Pancreas (tissue), 10 donors: ENCODE measurements around the gene GOT1. TPM values are rescaled to one million over a fixed set of nuclear protein-coding genes. Genes with fewer than 3 reads are reported as not detected.

ENCODE experiments used
- ATAC-seq, 4 donors: fragments of 200-7000 bp; cut with Tn5 transposase; one replicate each; pipeline versions ENCODE4 v1.8.0 to v1.9.1; 2020; ENCODE audit warnings: mild to moderate bottlenecking in 4 of 4, moderate library complexity in 4 of 4
- DNase-seq, 6 donors: peaks; one replicate each; pipeline ENCODE4 v3.0.0-alpha.2; 2020
- FAIRE-seq: peaks from 2 replicates; lab custom pipeline; 2012; peaks lifted over from hg19 to GRCh38; lab: Jason Lieb, UNC
- H3K27ac ChIP-seq, 4 donors: fragments of 200-600 bp; sonication (generic); 1 replicate in 3 of 4; 2 replicates in 1 of 4; pipeline versions ENCODE4 v1.5.0 to v1.8.0; 2020
- H3K27me3 ChIP-seq, 4 donors: fragments of 200-600 bp; one replicate each; pipeline ENCODE4 v1.8.0; 2021
- H3K36me3 ChIP-seq, 3 donors: fragments of 200-600 bp; sonication (generic) in 1 of 3; one replicate each; pipeline versions ENCODE4 v1.5.0 to v1.8.0; 2020 to 2021
- H3K4me1 ChIP-seq, 3 donors: fragments of 200-600 bp; one replicate each; pipeline ENCODE4 v1.8.0; 2021
- H3K4me3 ChIP-seq, 4 donors: fragments of 200-600 bp; sonication (generic) in 2 of 4; one replicate each; pipeline versions ENCODE4 v1.5.0 to v1.8.0; 2020 to 2021
- H3K9me3 ChIP-seq, 4 donors: fragments of 200-600 bp; one replicate each; pipeline ENCODE4 v1.8.0; 2021
- WGBS, 2 donors: extraction: QIAGEN DNeasy Blood & Tissue Kit; methylation state at CpG; one replicate each; pipeline ENCODE4 v1.1.7; 2013; 5-methylcytosine and 5-hydroxymethylcytosine counted together
- intact Hi-C, 3 donors: fragments of 100-400 bp; cut with DNase I; formaldehyde crosslinking; loops; one replicate each; pipeline versions ENCODE4 v1.11.1 to v1.14.2; 2022
- polyA plus RNA-seq, 2 donors: library from polyadenylated mRNA; stranded (reverse); fragments of 200-250 nt; gene quantifications; one replicate each; pipeline ENCODE4 v1.2.3, GENCODE V29; 2013
- total RNA-seq, 6 donors: library from RNA; stranded (reverse); fragmentation: NEBNext Ultra II Directional in 4 of 6; extraction: Animal tissue kit (Norgen Biotek cat#: 25700) in 4 of 6; gene quantifications; one replicate each; pipeline versions ENCODE4 v1.2.1 to v1.2.4, GENCODE V29; 2021 to 2023
- TF ChIP-seq, protein P1 (sequence below), 4 donors: fragments of 200-600 bp; sonication (generic) in 3 of 4; IDR thresholded peaks; one replicate each; pipeline versions ENCODE4 v1.5.0 to v1.8.0; 2021; ENCODE audit warnings: antibody characterized with exemption in 4 of 4
- donor health status: healthy with polysubstance abuse.
- donor health status: DM: no; HTN: no; CAD: no; lungs with moderate emphysema.
- donor health status: DM: no; HTN: no; CAD: no.
- donor health status: control.
- donor health status: control.
- donor health status: Bipolar disorder and iron deficiency.
- donor health status: DM: yes; HTN: yes; CAD: no.
- donor health status: DM: no; HTN: no; CAD: no.
- donor health status: DM: no; HTN: no; CAD: no.
- donor health status: DM: yes; HTN: yes; CAD: no.

The GOT1 gene
- total and polyA plus RNA-seq, 8 donors, result 8.0 to 34.0 (median 14.1) TPM

DNA sequence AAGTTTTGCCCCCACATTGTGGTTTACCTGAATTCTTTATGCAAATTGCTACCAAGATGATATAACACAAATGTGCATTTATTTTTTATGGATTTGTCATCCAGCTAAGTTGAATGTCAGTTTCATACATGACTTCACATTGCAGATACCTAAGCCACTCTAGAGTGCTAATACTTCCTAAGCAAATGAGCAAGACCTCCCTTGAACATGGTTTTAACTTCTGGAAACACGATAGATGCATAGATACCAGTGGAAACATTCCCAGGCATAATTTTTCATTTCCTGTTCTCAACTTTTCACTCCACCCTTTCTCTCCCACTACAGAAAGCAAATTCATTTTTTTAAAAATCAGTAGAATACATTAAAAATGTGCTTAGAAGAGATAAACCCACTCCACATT lies 20.3 kb downstream of the GOT1 start:
- WGBS, 2 donors, result 47 to 64% methylated on average over 1 of the region's 1 CpG
- no peak for ATAC-seq

DNA sequence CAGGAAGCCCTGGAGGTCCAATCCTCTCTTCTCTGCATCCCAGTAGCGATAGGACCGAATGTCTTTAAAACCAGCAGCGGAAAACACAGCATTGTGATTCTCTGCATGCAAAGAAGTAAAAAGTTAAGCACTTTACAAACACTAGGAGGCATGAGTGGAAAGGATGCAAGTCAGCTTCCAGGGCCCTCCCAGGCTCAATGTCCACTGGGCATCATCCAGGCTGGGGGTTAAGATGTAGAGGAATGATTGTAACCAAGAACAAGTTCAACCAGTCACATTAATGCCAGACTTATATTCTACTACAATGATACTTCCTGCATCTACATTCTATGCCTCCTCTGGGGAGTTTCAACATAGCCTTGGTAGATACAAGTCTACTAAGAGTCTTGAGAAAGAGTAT lies 24.3 kb downstream of the GOT1 start:
- H3K4me1 ChIP-seq, result no peaks in the 10 kb centered on the region
- H3K9me3 ChIP-seq, result no peaks in the 10 kb centered on the region
- no peak overlapping the region for H3K27ac ChIP-seq
- DNase-seq (no peak), ATAC-seq (no peak), FAIRE-seq (no peak)
- no peaks in the 10 kb centered on the region for H3K27me3 ChIP-seq
- TF ChIP-seq, protein P1, sequence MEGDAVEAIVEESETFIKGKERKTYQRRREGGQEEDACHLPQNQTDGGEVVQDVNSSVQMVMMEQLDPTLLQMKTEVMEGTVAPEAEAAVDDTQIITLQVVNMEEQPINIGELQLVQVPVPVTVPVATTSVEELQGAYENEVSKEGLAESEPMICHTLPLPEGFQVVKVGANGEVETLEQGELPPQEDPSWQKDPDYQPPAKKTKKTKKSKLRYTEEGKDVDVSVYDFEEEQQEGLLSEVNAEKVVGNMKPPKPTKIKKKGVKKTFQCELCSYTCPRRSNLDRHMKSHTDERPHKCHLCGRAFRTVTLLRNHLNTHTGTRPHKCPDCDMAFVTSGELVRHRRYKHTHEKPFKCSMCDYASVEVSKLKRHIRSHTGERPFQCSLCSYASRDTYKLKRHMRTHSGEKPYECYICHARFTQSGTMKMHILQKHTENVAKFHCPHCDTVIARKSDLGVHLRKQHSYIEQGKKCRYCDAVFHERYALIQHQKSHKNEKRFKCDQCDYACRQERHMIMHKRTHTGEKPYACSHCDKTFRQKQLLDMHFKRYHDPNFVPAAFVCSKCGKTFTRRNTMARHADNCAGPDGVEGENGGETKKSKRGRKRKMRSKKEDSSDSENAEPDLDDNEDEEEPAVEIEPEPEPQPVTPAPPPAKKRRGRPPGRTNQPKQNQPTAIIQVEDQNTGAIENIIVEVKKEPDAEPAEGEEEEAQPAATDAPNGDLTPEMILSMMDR (IDR thresholded peaks at IDR 0.05), result no peak
- H3K4me3 ChIP-seq, result no peak overlapping the region
- WGBS, 2 donors, result 96 to 98% methylated on average over 3 of the region's 3 CpGs
- peaks cover 0 to 36% (median 31%) of the 10 kb centered on the region in 3 donors for H3K36me3 ChIP-seq
- intact Hi-C loops, result no loop called here

More for the DNA sequence above, 20.3 kb downstream of the GOT1 start:
- no peaks in the 10 kb centered on the region for H3K4me1 ChIP-seq
- no peak for DNase-seq
- intact Hi-C loops, result no loop called here
- TF ChIP-seq, protein P1 (IDR thresholded peaks at IDR 0.05), result no peak
- no peak overlapping the region for H3K4me3 ChIP-seq
- no peak overlapping the region for H3K27ac ChIP-seq
- no peak for FAIRE-seq
- H3K36me3 ChIP-seq, result peaks cover 0 to 12% (median 10%) of the 10 kb centered on the region in 3 donors
- no peaks in the 10 kb centered on the region for H3K9me3 ChIP-seq
- H3K27me3 ChIP-seq, result no peaks in the 10 kb centered on the region

DNA sequence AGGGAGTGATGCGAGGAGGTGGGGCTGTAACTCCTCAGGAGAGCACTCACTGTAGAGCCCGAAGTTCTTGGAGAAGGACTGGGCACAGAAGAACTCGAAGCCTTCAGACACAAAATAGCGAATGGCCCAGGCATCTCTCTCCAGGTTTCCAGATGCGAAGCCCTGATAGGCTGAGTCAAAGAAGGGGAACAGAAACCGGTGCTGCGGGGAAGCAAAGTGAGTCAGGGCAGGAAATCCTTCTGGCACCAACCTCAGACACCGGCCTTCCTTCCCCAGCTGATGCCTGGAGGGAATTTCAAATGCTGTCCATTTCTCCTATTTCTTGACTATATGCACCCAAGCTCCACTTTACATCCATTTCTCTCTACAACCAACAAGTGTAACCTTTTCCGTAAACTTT lies 26.8 kb downstream of the GOT1 start:
- no peaks in the 10 kb centered on the region for H3K4me1 ChIP-seq
- peaks cover 0 to 49% (median 36%) of the 10 kb centered on the region in 3 donors for H3K36me3 ChIP-seq
- no peaks in the 10 kb centered on the region for H3K27me3 ChIP-seq
- no peak overlapping the region for H3K4me3 ChIP-seq
- intact Hi-C loops, result no loop called here
- WGBS, 2 donors, result 89 to 94% methylated on average over 9 of the region's 9 CpGs
- H3K27ac ChIP-seq, result no peak overlapping the region
- FAIRE-seq (no peak), ATAC-seq (no peak), DNase-seq (no peak)
- TF ChIP-seq, protein P1 (IDR thresholded peaks at IDR 0.05), result no peak
- H3K9me3 ChIP-seq, result no peaks in the 10 kb centered on the region

DNA sequence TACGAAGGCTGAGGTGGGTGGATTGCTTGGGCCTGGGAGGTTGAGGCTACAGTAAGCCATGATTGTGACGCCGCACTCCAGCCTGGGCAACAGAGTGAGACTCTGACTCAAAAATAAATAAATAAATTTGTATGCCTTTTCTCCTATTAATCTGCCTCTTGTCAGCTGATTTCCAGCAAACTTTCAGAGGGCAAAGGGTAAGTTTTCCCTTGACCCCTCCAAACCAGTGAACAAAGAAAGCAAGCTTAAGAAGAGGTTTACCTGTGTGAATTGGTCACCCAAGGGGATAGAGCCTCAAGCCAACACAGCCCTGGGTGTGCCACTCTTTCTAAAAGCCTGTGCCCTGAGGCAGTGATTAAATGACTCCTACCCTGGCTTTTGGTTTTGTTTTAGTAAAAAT lies 30.8 kb downstream of the GOT1 start:
- Histone ChIP-seq H3K36me3 (peaks cover 0 to 58% (median 24%) of the 10 kb centered on the region in 3 donors), H3K4me1 (no peaks in the 10 kb centered on the region), H3K9me3 (no peaks in the 10 kb centered on the region), H3K27me3 (no peaks in the 10 kb centered on the region), H3K4me3 (no peak overlapping the region), H3K27ac (no peak overlapping the region)
- intact Hi-C loops, result loop anchor here in 2 of 3 donors (5.0 to 10.0 kb wide), 2 partner anchors 213 to 215 kb away; no protein-coding TSS in a partner anchor
- ATAC-seq, result no peak
- WGBS, 2 donors, result 97 to 100% methylated on average over 3 of the region's 3 CpGs
- DNase-seq, result no peak
- TF ChIP-seq, protein P1 (IDR thresholded peaks at IDR 0.05), result no peak
- FAIRE-seq, result no peak

DNA sequence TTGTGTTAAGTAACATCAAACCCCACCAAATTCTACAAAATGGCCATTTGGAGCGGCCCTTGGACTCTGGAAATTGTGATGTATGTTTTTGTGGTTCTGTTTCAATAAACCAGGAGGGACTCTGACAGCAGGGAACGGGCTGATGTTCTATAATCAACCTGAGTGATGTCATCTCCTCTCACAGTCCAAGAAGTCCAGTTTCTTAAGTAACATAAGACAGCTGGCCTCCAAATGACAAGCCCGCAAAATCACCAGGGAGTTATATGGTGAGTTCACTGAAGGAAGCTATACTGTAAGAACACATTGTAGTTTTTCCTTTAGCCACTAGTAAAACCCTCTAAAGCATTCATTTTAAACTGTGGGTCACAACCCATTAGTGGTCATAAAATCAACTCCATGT lies 34.0 kb downstream of the GOT1 start:
- H3K36me3 ChIP-seq, result peaks cover 0 to 35% (median 5%) of the 10 kb centered on the region in 3 donors
- intact Hi-C loops, result loop anchor here in 2 of 3 donors (5.0 to 10.0 kb wide), 2 partner anchors 216 to 218 kb away; no protein-coding TSS in a partner anchor

More for the DNA sequence above, 34.0 kb downstream of the GOT1 start:
- TF ChIP-seq, protein P1 (IDR thresholded peaks at IDR 0.05), result no peak
- Histone ChIP-seq H3K4me1 (no peaks in the 10 kb centered on the region), H3K27ac (no peak overlapping the region), H3K4me3 (no peak overlapping the region), H3K9me3 (no peaks in the 10 kb centered on the region), H3K27me3 (no peaks in the 10 kb centered on the region)
- WGBS, 2 donors, result 82 to 86% methylated on average over 3 of the region's 3 CpGs
- no peak for FAIRE-seq
- ATAC-seq, result no peak
- DNase-seq, result no peak
